Body of pancreas (tissue), 4 donors: Measurements from ENCODE around the gene CCDC60.

Experiments used
- CTCF ChIP-seq, 7 experiments: fragments of 450-650 bp in 4 of 7; fragments of 200-600 bp in 3 of 7; sonication (generic) in 3 of 7; IDR thresholded peaks; one replicate each; pipeline ENCODE4 v1.5.1; 2016 to 2019; ENCODE audit warnings: antibody characterized with exemption in 7 of 7
- POLR2A ChIP-seq, 3 donors: fragments of 450-650 bp; IDR thresholded peaks; one replicate each; pipeline ENCODE4 v1.6.1; 2016; ENCODE audit warnings: antibody characterized with exemption in 3 of 3, mild to moderate bottlenecking in 2 of 3

- no peak for TF ChIP-seq CTCF (IDR thresholded peaks at IDR 0.05)
- no peak for TF ChIP-seq POLR2A (IDR thresholded peaks at IDR 0.05)
Measured at GRCh38 chr12:119573086-119573485, 238.6 kb downstream of the CCDC60 start.
